Pancreas (tissue), 10 donors: ENCODE results near the gene CLTCL1. TPM values are rescaled to one million over a fixed set of nuclear protein-coding genes. Genes with fewer than 3 reads are reported as not detected.

Source experiments
- ATAC-seq, 4 donors: fragments of 200-7000 bp; cut with Tn5 transposase; one replicate each; pipeline versions ENCODE4 v1.8.0 to v1.9.1; 2020; ENCODE audit warnings: mild to moderate bottlenecking in 4 of 4, moderate library complexity in 4 of 4
- DNase-seq, 6 donors: peaks; one replicate each; pipeline ENCODE4 v3.0.0-alpha.2; 2020
- FAIRE-seq: peaks from 2 replicates; lab custom pipeline; 2012; peaks lifted over from hg19 to GRCh38; lab: Jason Lieb, UNC
- H3K27ac ChIP-seq, 4 donors: fragments of 200-600 bp; sonication (generic); 1 replicate in 3 of 4; 2 replicates in 1 of 4; pipeline versions ENCODE4 v1.5.0 to v1.8.0; 2020
- H3K27me3 ChIP-seq, 4 donors: fragments of 200-600 bp; one replicate each; pipeline ENCODE4 v1.8.0; 2021
- H3K36me3 ChIP-seq, 3 donors: fragments of 200-600 bp; sonication (generic) in 1 of 3; one replicate each; pipeline versions ENCODE4 v1.5.0 to v1.8.0; 2020 to 2021
- H3K4me1 ChIP-seq, 3 donors: fragments of 200-600 bp; one replicate each; pipeline ENCODE4 v1.8.0; 2021
- H3K4me3 ChIP-seq, 4 donors: fragments of 200-600 bp; sonication (generic) in 2 of 4; one replicate each; pipeline versions ENCODE4 v1.5.0 to v1.8.0; 2020 to 2021
- H3K9me3 ChIP-seq, 4 donors: fragments of 200-600 bp; one replicate each; pipeline ENCODE4 v1.8.0; 2021
- WGBS, 2 donors: extraction: QIAGEN DNeasy Blood & Tissue Kit; methylation state at CpG; one replicate each; pipeline ENCODE4 v1.1.7; 2013; 5-methylcytosine and 5-hydroxymethylcytosine counted together
- intact Hi-C, 3 donors: fragments of 100-400 bp; cut with DNase I; formaldehyde crosslinking; loops; one replicate each; pipeline versions ENCODE4 v1.11.1 to v1.14.2; 2022
- polyA plus RNA-seq, 2 donors: library from polyadenylated mRNA; stranded (reverse); fragments of 200-250 nt; gene quantifications; one replicate each; pipeline ENCODE4 v1.2.3, GENCODE V29; 2013
- total RNA-seq, 6 donors: library from RNA; stranded (reverse); fragmentation: NEBNext Ultra II Directional in 4 of 6; extraction: Animal tissue kit (Norgen Biotek cat#: 25700) in 4 of 6; gene quantifications; one replicate each; pipeline versions ENCODE4 v1.2.1 to v1.2.4, GENCODE V29; 2021 to 2023
- TF ChIP-seq, protein P1 (sequence below), 4 donors: fragments of 200-600 bp; sonication (generic) in 3 of 4; IDR thresholded peaks; one replicate each; pipeline versions ENCODE4 v1.5.0 to v1.8.0; 2021; ENCODE audit warnings: antibody characterized with exemption in 4 of 4
- donor health status: healthy with polysubstance abuse.
- donor health status: DM: no; HTN: no; CAD: no; lungs with moderate emphysema.
- donor health status: DM: no; HTN: no; CAD: no.
- donor health status: control.
- donor health status: control.
- donor health status: Bipolar disorder and iron deficiency.
- donor health status: DM: yes; HTN: yes; CAD: no.
- donor health status: DM: no; HTN: no; CAD: no.
- donor health status: DM: no; HTN: no; CAD: no.
- donor health status: DM: yes; HTN: yes; CAD: no.

CLTCL1 gene
- total and polyA plus RNA-seq, 8 donors, result 1.7 to 6.4 (median 2.2) TPM

DNA sequence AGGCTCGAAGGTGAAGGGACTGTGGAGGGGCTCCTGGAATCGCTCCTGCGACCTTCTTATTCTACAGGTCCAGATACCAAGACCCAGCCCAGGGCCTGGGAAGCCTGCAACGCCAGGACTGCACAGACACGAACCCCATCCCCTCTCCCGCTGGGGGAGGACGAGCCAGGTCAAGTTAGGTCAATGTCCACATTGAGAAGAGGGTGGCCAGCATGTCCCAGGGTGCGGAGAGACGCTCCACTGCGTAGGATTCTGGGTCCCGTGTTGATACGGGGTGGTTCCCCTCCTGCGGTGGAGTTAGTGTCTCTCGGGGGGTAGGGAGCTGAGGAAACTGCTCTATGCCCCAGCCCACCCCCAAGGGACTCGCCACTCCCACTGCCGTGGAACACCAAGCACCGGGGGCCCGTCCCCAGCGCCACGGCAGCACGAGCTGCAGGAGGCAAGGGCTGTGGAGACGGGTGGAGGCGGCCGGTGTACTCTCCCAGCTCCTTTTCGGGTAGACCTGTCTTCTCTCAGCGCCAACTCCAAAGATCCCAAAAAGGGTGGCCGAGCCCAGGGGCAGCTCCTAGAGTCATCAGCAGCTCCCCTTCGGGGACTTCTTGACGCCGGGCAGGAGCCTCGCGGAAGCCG is 143.0 kb downstream of the CLTCL1 start:
- H3K9me3 ChIP-seq, result no peaks in the 10 kb centered on the region
- peaks cover 0 to 6% (median 3%) of the 10 kb centered on the region in 3 donors for H3K4me1 ChIP-seq
- H3K36me3 ChIP-seq, result no peaks in the 10 kb centered on the region
- no peak overlapping the region for H3K4me3 ChIP-seq
- no peak for ATAC-seq
- intact Hi-C loops, result loop anchor here in 1 of 3 donors (10.0 kb wide), 1 partner anchor 486 kb away; no protein-coding TSS in a partner anchor
- TF ChIP-seq, protein P1, sequence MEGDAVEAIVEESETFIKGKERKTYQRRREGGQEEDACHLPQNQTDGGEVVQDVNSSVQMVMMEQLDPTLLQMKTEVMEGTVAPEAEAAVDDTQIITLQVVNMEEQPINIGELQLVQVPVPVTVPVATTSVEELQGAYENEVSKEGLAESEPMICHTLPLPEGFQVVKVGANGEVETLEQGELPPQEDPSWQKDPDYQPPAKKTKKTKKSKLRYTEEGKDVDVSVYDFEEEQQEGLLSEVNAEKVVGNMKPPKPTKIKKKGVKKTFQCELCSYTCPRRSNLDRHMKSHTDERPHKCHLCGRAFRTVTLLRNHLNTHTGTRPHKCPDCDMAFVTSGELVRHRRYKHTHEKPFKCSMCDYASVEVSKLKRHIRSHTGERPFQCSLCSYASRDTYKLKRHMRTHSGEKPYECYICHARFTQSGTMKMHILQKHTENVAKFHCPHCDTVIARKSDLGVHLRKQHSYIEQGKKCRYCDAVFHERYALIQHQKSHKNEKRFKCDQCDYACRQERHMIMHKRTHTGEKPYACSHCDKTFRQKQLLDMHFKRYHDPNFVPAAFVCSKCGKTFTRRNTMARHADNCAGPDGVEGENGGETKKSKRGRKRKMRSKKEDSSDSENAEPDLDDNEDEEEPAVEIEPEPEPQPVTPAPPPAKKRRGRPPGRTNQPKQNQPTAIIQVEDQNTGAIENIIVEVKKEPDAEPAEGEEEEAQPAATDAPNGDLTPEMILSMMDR (IDR thresholded peaks at IDR 0.05), result no peak
- no peak for FAIRE-seq
- DNase-seq, result peak in 1 of 6 donors; percentile 60
- H3K27me3 ChIP-seq, result peaks cover 0 to 24% (median 6%) of the 10 kb centered on the region in 4 donors
- no peak overlapping the region for H3K27ac ChIP-seq
- 25 to 33% methylated on average over 32 to 33 of the region's 33 CpGs for WGBS, 2 donors

DNA sequence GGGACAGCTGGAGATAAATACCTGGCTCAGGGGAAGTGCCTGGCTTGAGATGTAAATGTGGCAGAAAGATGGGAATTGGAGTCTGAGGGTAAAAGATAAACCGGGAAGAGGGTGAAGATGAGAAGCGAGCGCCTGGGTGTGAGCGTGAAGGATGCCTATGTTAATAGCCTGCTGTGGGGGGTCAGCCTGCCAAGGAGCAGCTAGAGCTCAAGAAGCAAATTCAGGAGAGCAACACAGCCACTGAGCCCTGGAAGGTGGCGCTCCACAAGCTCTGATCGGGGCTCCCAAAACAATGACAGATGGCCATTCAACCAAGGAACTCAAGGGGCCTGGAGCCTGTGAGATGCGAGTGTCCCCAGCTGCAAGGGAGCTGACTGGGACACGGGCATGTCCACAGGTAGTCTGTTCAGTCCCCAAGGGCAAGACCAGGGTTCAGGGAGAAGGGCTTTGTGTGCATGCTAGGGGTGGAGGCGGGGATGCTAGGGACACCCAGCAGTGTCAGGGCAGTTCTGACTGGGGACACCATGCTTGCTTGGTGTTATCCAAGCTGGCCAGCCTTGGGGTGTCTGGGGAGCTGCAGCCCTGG is 144.2 kb downstream of the CLTCL1 start:
- ATAC-seq, result no peak
- intact Hi-C loops, result loop anchor here in 1 of 3 donors (10.0 kb wide), 1 partner anchor 488 kb away; no protein-coding TSS in a partner anchor

DNA sequence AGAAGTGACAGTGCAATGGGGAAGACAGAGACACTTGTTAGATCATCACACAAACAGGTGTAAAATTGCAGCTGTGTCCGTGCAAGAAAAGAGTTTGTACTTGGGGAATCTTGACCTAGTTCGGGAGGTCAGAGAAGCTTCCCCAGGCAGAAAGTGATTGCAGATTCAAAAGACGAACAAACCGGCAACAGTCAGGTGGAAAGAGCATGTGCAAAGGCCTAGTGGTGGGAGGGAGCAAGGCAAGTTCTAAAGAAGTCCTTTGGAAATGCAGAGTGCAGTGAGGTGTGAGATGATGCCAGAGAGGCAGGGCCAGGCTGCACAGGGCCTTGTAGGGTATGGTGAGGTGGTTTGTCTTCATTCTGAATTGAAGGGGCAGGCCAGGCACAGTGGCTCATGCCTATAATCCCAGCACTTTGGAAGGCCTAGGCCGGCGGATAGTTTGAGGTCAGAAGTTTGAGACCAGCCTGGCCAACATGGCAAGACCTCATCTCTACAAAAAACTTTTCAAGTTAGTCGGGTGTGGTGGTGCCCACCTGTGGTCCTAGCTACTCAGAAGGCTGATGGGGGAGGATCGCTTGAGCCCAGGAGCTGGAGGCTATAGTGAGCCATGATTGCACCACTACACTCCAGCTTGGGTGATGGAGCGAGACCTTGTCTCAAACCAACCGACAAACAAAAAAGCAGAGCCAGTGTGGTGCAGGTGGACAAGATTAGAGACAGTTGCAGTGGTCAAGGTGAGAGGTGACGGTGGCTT is 145.1 kb downstream of the CLTCL1 start:
- H3K4me3 ChIP-seq, result no peak overlapping the region
- no peaks in the 10 kb centered on the region for H3K9me3 ChIP-seq
- DNase-seq (peak in 1 of 6 donors; percentile 7), ATAC-seq (no peak), FAIRE-seq (no peak)
- WGBS, 2 donors, result 62 to 66% methylated on average over 11 of the region's 11 CpGs
- peaks cover 0 to 10% (median 0%) of the 10 kb centered on the region in 3 donors for H3K36me3 ChIP-seq
- intact Hi-C loops, result loop anchor here in 1 of 3 donors (10.0 kb wide), 1 partner anchor 488 kb away; no protein-coding TSS in a partner anchor
- H3K27ac ChIP-seq, result no peak overlapping the region
- peaks cover 0 to 18% (median 6%) of the 10 kb centered on the region in 4 donors for H3K27me3 ChIP-seq
- peaks cover 0 to 8% (median 6%) of the 10 kb centered on the region in 3 donors for H3K4me1 ChIP-seq
- TF ChIP-seq, protein P1 (IDR thresholded peaks at IDR 0.05), result no peak

More for the DNA sequence above, 144.2 kb downstream of the CLTCL1 start:
- Histone ChIP-seq H3K27me3 (peaks cover 0 to 20% (median 6%) of the 10 kb centered on the region in 4 donors), H3K4me1 (peaks cover 0 to 8% (median 6%) of the 10 kb centered on the region in 3 donors), H3K27ac (no peak overlapping the region), H3K4me3 (no peak overlapping the region), H3K36me3 (peaks cover 0 to 4% (median 0%) of the 10 kb centered on the region in 3 donors), H3K9me3 (no peaks in the 10 kb centered on the region)
- TF ChIP-seq, protein P1 (IDR thresholded peaks at IDR 0.05), result no peak
- no peak for FAIRE-seq
- 32 to 35% methylated on average over 9 of the region's 9 CpGs for whole genome bisulfite sequencing, 2 donors
- DNase-seq, result no peak

DNA sequence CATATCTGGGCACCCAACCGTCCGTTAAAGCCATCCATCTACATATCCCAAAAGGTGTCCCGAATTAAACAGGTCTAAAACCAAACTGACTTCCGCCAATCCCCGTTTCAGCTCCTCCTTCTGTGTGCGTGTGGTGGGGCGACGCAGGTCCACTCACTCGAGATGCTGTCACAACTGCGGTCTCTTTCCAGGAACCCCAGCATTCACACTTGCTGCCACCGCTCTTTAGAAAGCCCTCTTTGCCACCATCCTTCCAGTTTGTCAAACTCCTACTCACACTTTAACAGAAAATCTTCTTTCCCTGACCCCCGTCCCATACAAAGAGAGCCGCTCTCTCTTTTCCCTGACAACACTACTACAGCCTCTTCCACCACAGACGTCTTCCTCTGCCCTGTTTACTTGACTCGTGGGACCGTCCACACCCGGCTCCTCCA is 147.5 kb downstream of the CLTCL1 start:
- Histone ChIP-seq H3K9me3 (no peaks in the 10 kb centered on the region), H3K36me3 (peaks cover 0 to 23% (median 10%) of the 10 kb centered on the region in 3 donors), H3K27ac (peak overlapping the region in 3 of 4 donors; percentile 0 to 19 (median 13)), H3K4me3 (peak overlapping the region; percentile 55 to 94 (median 72)), H3K27me3 (peaks cover 0 to 4% (median under 1%) of the 10 kb centered on the region in 4 donors), H3K4me1 (peaks cover 0 to 6% (median 5%) of the 10 kb centered on the region in 3 donors)
- ATAC-seq, result peak in 2 of 4 donors; percentile 1 to 12
- DNase-seq, result peak in 1 of 6 donors; percentile 9
- TF ChIP-seq, protein P1 (IDR thresholded peaks at IDR 0.05), result no peak
- WGBS, 2 donors, result 1 to 2% methylated on average over 17 of the region's 17 CpGs
- FAIRE-seq, result no peak
- intact Hi-C loops, result loop anchor here in 1 of 3 donors (10.0 kb wide), 1 partner anchor 491 kb away; no protein-coding TSS in a partner anchor
